ENCODE measurements around the gene RAB38. TPM values are rescaled to one million over a fixed set of nuclear protein-coding genes. Genes with fewer than 3 reads are reported as not detected.

The RAB38 gene
- 9.7 TPM for polyA plus RNA-seq (2013, experiment 1 of 2)
- 9.3 TPM for polyA plus RNA-seq (2013, experiment 2 of 2)

GRCh38 chr11:88174709-88175568, at the start of gene RAB38:
Gene RAB38 (minus strand): TSS chr11:88175443. CDS start chr11:88175384, 59 bp downstream.
- no CpG with 5 or more reads among the region's 54 CpGs for WGBS, 2 donors (ENCODE audit: extremely low coverage in 2 of 2, insufficient read length in 2 of 2, insufficient replicate concordance in 1 of 2)
- no peak within 1 kb of the TSS for H3K4ac ChIP-seq (ENCODE audit: low read length)

GRCh38 chr11:88213406-88213805, 38.2 kb upstream of the RAB38 start:
- Histone ChIP-seq H4K8ac (ENCODE audit: low read depth, low read length) (no peak overlapping the region), H2AK5ac (ENCODE audit: low read depth, low read length) (no peak overlapping the region), H2BK12ac (ENCODE audit: low read length) (no peak overlapping the region), H2BK120ac (ENCODE audit: low read depth, low read length) (no peak overlapping the region), H2BK15ac (ENCODE audit: low read length) (no peak overlapping the region), H3K14ac (ENCODE audit: low read length) (no peak overlapping the region), H2AFZ (ENCODE audit: low read length) (no peak overlapping the region), H3K18ac (ENCODE audit: low read length) (no peak overlapping the region), H3K4me3 (ENCODE audit: low read length in 2 of 2) (no peak overlapping the region), H4K91ac (ENCODE audit: low read depth, low read length, poor library complexity) (no peak overlapping the region), H3K4me1 (ENCODE audit: control insufficient read depth in 2 of 2, insufficient read depth in 1 of 2, low read depth in 1 of 2, low read length in 2 of 2) (no peaks in the 10 kb centered on the region), H3K4ac (ENCODE audit: low read length) (no peak overlapping the region), H3K23ac (ENCODE audit: low read depth, low read length, poor library complexity) (no peak overlapping the region), H3K4me2 (ENCODE audit: insufficient read depth, low read length, poor library complexity, severe bottlenecking) (no peak overlapping the region), H3K27me3 (ENCODE audit: control insufficient read depth in 3 of 3, insufficient read depth in 3 of 3, low read depth in 1 of 3, low read length in 3 of 3) (no peaks in the 10 kb centered on the region), H3K36me3 (replicated peaks in 1 of 2; ENCODE audit: control insufficient read depth in 2 of 2, insufficient read depth in 2 of 2, low read length in 2 of 2) (no peaks in the 10 kb centered on the region), H3K79me1 (ENCODE audit: low read depth, low read length) (no peaks in the 10 kb centered on the region), H3K9me3 (replicated peaks in 1 of 2; ENCODE audit: control insufficient read depth in 2 of 2, insufficient read depth in 1 of 2, low read depth in 1 of 2, low read length in 2 of 2) (no peaks in the 10 kb centered on the region), H3K27ac (replicated peaks; ENCODE audit: low read length) (no peak overlapping the region), H2BK5ac (ENCODE audit: low read length) (no peak overlapping the region), H3K9ac (ENCODE audit: low read depth, low read length, poor library complexity) (no peak overlapping the region)
- DNase-seq (ENCODE audit: low spot score): no peak

More at GRCh38 chr11:88174709-88175568, at the start of gene RAB38:
- H3K4me2 ChIP-seq (ENCODE audit: insufficient read depth, low read length, poor library complexity, severe bottlenecking): peak within 1 kb of the TSS; percentile 90
- H3K14ac ChIP-seq (ENCODE audit: low read length): peak within 1 kb of the TSS; percentile 97
- H2BK15ac ChIP-seq (ENCODE audit: low read length): no peak within 1 kb of the TSS
- H3K4me1 ChIP-seq (ENCODE audit: control insufficient read depth in 2 of 2, insufficient read depth in 1 of 2, low read depth in 1 of 2, low read length in 2 of 2): peaks cover 3 to 9% of the 10 kb centered on the region in 2 donors
- H2BK120ac ChIP-seq (ENCODE audit: low read depth, low read length): no peak within 1 kb of the TSS
- no peaks in the 10 kb centered on the region for H3K9me3 ChIP-seq (replicated peaks in 1 of 2; ENCODE audit: control insufficient read depth in 2 of 2, insufficient read depth in 1 of 2, low read depth in 1 of 2, low read length in 2 of 2)
- H3K9ac ChIP-seq (ENCODE audit: low read depth, low read length, poor library complexity): peak within 1 kb of the TSS; percentile 88
- no peak within 1 kb of the TSS for H2BK5ac ChIP-seq (ENCODE audit: low read length)
- peak within 1 kb of the TSS; percentile 30 to 84 for H3K4me3 ChIP-seq (ENCODE audit: low read length in 2 of 2)
- H4K8ac ChIP-seq (ENCODE audit: low read depth, low read length): no peak within 1 kb of the TSS
- no peak within 1 kb of the TSS for H3K27ac ChIP-seq (replicated peaks; ENCODE audit: low read length)
- DNase-seq (ENCODE audit: low spot score): peak; percentile 41
- H4K91ac ChIP-seq (ENCODE audit: low read depth, low read length, poor library complexity): no peak within 1 kb of the TSS
- no peaks in the 10 kb centered on the region for H3K36me3 ChIP-seq (replicated peaks in 1 of 2; ENCODE audit: control insufficient read depth in 2 of 2, insufficient read depth in 2 of 2, low read length in 2 of 2)
- no peak within 1 kb of the TSS for H2AK5ac ChIP-seq (ENCODE audit: low read depth, low read length)
- no peak within 1 kb of the TSS for H2BK12ac ChIP-seq (ENCODE audit: low read length)
- peaks cover 0 to 38% (median 1%) of the 10 kb centered on the region in 3 experiments for H3K27me3 ChIP-seq (ENCODE audit: control insufficient read depth in 3 of 3, insufficient read depth in 3 of 3, low read depth in 1 of 3, low read length in 3 of 3)
- peak within 1 kb of the TSS; percentile 79 for H3K18ac ChIP-seq (ENCODE audit: low read length)
- H2AFZ ChIP-seq (ENCODE audit: low read length): peak within 1 kb of the TSS; percentile 74
- H3K79me1 ChIP-seq (ENCODE audit: low read depth, low read length): no peaks in the 10 kb centered on the region
- H3K23ac ChIP-seq (ENCODE audit: low read depth, low read length, poor library complexity): no peak within 1 kb of the TSS

GRCh38 chr11:88212300-88212699, 37.1 kb upstream of the RAB38 start:
- H3K4ac ChIP-seq (ENCODE audit: low read length): no peak overlapping the region
- no peaks in the 10 kb centered on the region for H3K79me1 ChIP-seq (ENCODE audit: low read depth, low read length)
- no CpG with 5 or more reads among the region's 1 CpG for WGBS, 2 donors (ENCODE audit: extremely low coverage in 2 of 2, insufficient read length in 2 of 2, insufficient replicate concordance in 1 of 2)
- no peak overlapping the region for H2BK15ac ChIP-seq (ENCODE audit: low read length)
- H3K27ac ChIP-seq (replicated peaks; ENCODE audit: low read length): no peak overlapping the region
- H3K14ac ChIP-seq (ENCODE audit: low read length): no peak overlapping the region
- H3K9me3 ChIP-seq (replicated peaks in 1 of 2; ENCODE audit: control insufficient read depth in 2 of 2, insufficient read depth in 1 of 2, low read depth in 1 of 2, low read length in 2 of 2): no peaks in the 10 kb centered on the region
- H2AFZ ChIP-seq (ENCODE audit: low read length): no peak overlapping the region
- peak overlapping the region; percentile 4 for H2BK5ac ChIP-seq (ENCODE audit: low read length)
- peak overlapping the region; percentile 33 for H3K18ac ChIP-seq (ENCODE audit: low read length)
- H3K4me2 ChIP-seq (ENCODE audit: insufficient read depth, low read length, poor library complexity, severe bottlenecking): no peak overlapping the region
- no peak overlapping the region for H3K23ac ChIP-seq (ENCODE audit: low read depth, low read length, poor library complexity)
- H3K36me3 ChIP-seq (replicated peaks in 1 of 2; ENCODE audit: control insufficient read depth in 2 of 2, insufficient read depth in 2 of 2, low read length in 2 of 2): no peaks in the 10 kb centered on the region
- H3K4me1 ChIP-seq (ENCODE audit: control insufficient read depth in 2 of 2, insufficient read depth in 1 of 2, low read depth in 1 of 2, low read length in 2 of 2): no peaks in the 10 kb centered on the region
- DNase-seq (ENCODE audit: low spot score): no peak
- H2BK12ac ChIP-seq (ENCODE audit: low read length): no peak overlapping the region
- H4K91ac ChIP-seq (ENCODE audit: low read depth, low read length, poor library complexity): no peak overlapping the region
- H3K9ac ChIP-seq (ENCODE audit: low read depth, low read length, poor library complexity): no peak overlapping the region
- H2BK120ac ChIP-seq (ENCODE audit: low read depth, low read length): no peak overlapping the region
- no peak overlapping the region for H2AK5ac ChIP-seq (ENCODE audit: low read depth, low read length)
- H4K8ac ChIP-seq (ENCODE audit: low read depth, low read length): no peak overlapping the region
- H3K27me3 ChIP-seq (ENCODE audit: control insufficient read depth in 3 of 3, insufficient read depth in 3 of 3, low read depth in 1 of 3, low read length in 3 of 3): no peaks in the 10 kb centered on the region
- no peak overlapping the region for H3K4me3 ChIP-seq (ENCODE audit: low read length in 2 of 2)

GRCh38 chr11:88208745-88209144, 33.5 kb upstream of the RAB38 start:
- Histone ChIP-seq H2BK12ac (ENCODE audit: low read length) (no peak overlapping the region), H3K23ac (ENCODE audit: low read depth, low read length, poor library complexity) (no peak overlapping the region), H3K27ac (replicated peaks; ENCODE audit: low read length) (no peak overlapping the region), H4K91ac (ENCODE audit: low read depth, low read length, poor library complexity) (no peak overlapping the region), H3K4ac (ENCODE audit: low read length) (no peak overlapping the region), H3K4me2 (ENCODE audit: insufficient read depth, low read length, poor library complexity, severe bottlenecking) (no peak overlapping the region), H3K9ac (ENCODE audit: low read depth, low read length, poor library complexity) (no peak overlapping the region), H3K27me3 (ENCODE audit: control insufficient read depth in 3 of 3, insufficient read depth in 3 of 3, low read depth in 1 of 3, low read length in 3 of 3) (no peaks in the 10 kb centered on the region), H2BK120ac (ENCODE audit: low read depth, low read length) (no peak overlapping the region), H3K14ac (ENCODE audit: low read length) (no peak overlapping the region), H3K36me3 (replicated peaks in 1 of 2; ENCODE audit: control insufficient read depth in 2 of 2, insufficient read depth in 2 of 2, low read length in 2 of 2) (no peaks in the 10 kb centered on the region), H3K4me1 (ENCODE audit: control insufficient read depth in 2 of 2, insufficient read depth in 1 of 2, low read depth in 1 of 2, low read length in 2 of 2) (no peaks in the 10 kb centered on the region), H2BK15ac (ENCODE audit: low read length) (no peak overlapping the region), H4K8ac (ENCODE audit: low read depth, low read length) (no peak overlapping the region), H3K4me3 (ENCODE audit: low read length in 2 of 2) (no peak overlapping the region), H3K18ac (ENCODE audit: low read length) (no peak overlapping the region), H3K79me1 (ENCODE audit: low read depth, low read length) (no peaks in the 10 kb centered on the region), H3K9me3 (replicated peaks in 1 of 2; ENCODE audit: control insufficient read depth in 2 of 2, insufficient read depth in 1 of 2, low read depth in 1 of 2, low read length in 2 of 2) (no peaks in the 10 kb centered on the region), H2AK5ac (ENCODE audit: low read depth, low read length) (no peak overlapping the region), H2BK5ac (ENCODE audit: low read length) (no peak overlapping the region), H2AFZ (ENCODE audit: low read length) (no peak overlapping the region)
- DNase-seq (ENCODE audit: low spot score): no peak
- WGBS, 2 donors (ENCODE audit: extremely low coverage in 2 of 2, insufficient read length in 2 of 2, insufficient replicate concordance in 1 of 2): no CpG with 5 or more reads among the region's 2 CpGs

Data from neuronal stem cell (in vitro differentiated cells).